DND-41 (cell line): ENCODE data around the gene DUOX2.
"Not testable (repeated sequence)": the region's sequence is repeated elsewhere in the genome, so short reads cannot be mapped to it uniquely, and the experiment has no call there.

Source experiments
- ATAC-seq: fragments of 200-7000 bp; cut with Tn5 transposase; 3 replicates; pipeline ENCODE4 v1.9.1; 2021; ENCODE audit warnings: low read depth; ENCODE audit not compliant: insufficient read depth
- DNase-seq: peaks from one replicate; pipeline ENCODE4 v3.0.0-alpha.2; 2020
- H2AFZ ChIP-seq: 2 replicates; pipeline ENCODE4 v1.6.0; 2012; ENCODE audit warnings: low read depth, low read length
- H3K27ac ChIP-seq: 2 replicates; pipeline ENCODE4 v1.5.1; 2012; ENCODE audit warnings: low read length, inconsistent platforms
- H3K27me3 ChIP-seq: fragments of 200-600 bp; sonication (generic); 2 replicates; pipeline ENCODE4 v1.6.0; 2012; ENCODE audit warnings: low read length, mild to moderate bottlenecking, inconsistent platforms; ENCODE audit not compliant: insufficient read depth, poor library complexity
- H3K36me3 ChIP-seq: 2 replicates; pipeline ENCODE4 v1.5.1; 2012; ENCODE audit warnings: low read length, inconsistent platforms; ENCODE audit not compliant: insufficient read depth
- H3K4me1 ChIP-seq: 2 replicates; pipeline ENCODE4 v1.5.1; 2012; ENCODE audit warnings: mild to moderate bottlenecking, low read length; ENCODE audit not compliant: insufficient read depth
- H3K4me2 ChIP-seq: 2 replicates; pipeline ENCODE4 v1.6.0; 2012; ENCODE audit warnings: mild to moderate bottlenecking, moderate library complexity, low read length, inconsistent platforms; ENCODE audit not compliant: insufficient read depth
- H3K4me3 ChIP-seq, 2 experiments: fragments of 200-600 bp in 1 of 2; shearing (Covaris generic) in 1 of 2; 2 replicates each; pipeline ENCODE4 v1.5.1; 2012 to 2016; ENCODE audit warnings: inconsistent platforms in 2 of 2, low read length in 2 of 2, mild to moderate bottlenecking in 2 of 2, low read depth in 1 of 2, moderate library complexity in 1 of 2
- H3K79me2 ChIP-seq: 2 replicates; pipeline ENCODE4 v1.6.0; 2012; ENCODE audit warnings: low read length, inconsistent platforms; ENCODE audit not compliant: insufficient read depth
- H3K9ac ChIP-seq: 2 replicates; pipeline ENCODE4 v1.6.0; 2012; ENCODE audit warnings: low read depth, mild to moderate bottlenecking, inconsistent platforms, low read length, moderate library complexity
- H3K9me3 ChIP-seq: 2 replicates; pipeline ENCODE4 v1.5.1; 2012; ENCODE audit warnings: low read length, moderate library complexity, mild to moderate bottlenecking, inconsistent platforms; ENCODE audit not compliant: insufficient read depth, severe bottlenecking
- H4K20me1 ChIP-seq: 2 replicates; pipeline ENCODE4 v1.6.0; 2012; ENCODE audit warnings: low read length; ENCODE audit not compliant: insufficient read depth
- EZH2 ChIP-seq: IDR thresholded peaks from 3 replicates; pipeline ENCODE4 v1.6.1; 2012; ENCODE audit warnings: borderline replicate concordance, low read depth, mild to moderate bottlenecking, moderate library complexity, low read length, inconsistent platforms; ENCODE audit not compliant: severe bottlenecking
- TF ChIP-seq, protein P1 (sequence below): IDR thresholded peaks from 2 replicates; pipeline ENCODE4 v1.5.1; 2012; ENCODE audit warnings: borderline replicate concordance, low read length, moderate library complexity, mild to moderate bottlenecking; ENCODE audit not compliant: poor library complexity, severe bottlenecking; ENCODE audit errors: extremely low read depth

DUOX2 gene

GRCh38 chr15:45084163-45084562 lies 29.8 kb downstream of the DUOX2 start:
- ATAC-seq (no peak), DNase-seq (no peak)
- Histone ChIP-seq H3K27ac (no peak overlapping the region), H3K4me3 (no peak overlapping the region), H3K9ac (no peak overlapping the region), H3K36me3 (no peaks in the 10 kb centered on the region), H3K9me3 (no peaks in the 10 kb centered on the region), H3K4me1 (no peaks in the 10 kb centered on the region), H3K79me2 (no peaks in the 10 kb centered on the region), H3K27me3 (peaks cover 2% of the 10 kb centered on the region), H3K4me2 (no peak overlapping the region), H2AFZ (no peak overlapping the region), H4K20me1 (no peaks in the 10 kb centered on the region)
- TF ChIP-seq EZH2: no peak
- TF ChIP-seq, protein P1, sequence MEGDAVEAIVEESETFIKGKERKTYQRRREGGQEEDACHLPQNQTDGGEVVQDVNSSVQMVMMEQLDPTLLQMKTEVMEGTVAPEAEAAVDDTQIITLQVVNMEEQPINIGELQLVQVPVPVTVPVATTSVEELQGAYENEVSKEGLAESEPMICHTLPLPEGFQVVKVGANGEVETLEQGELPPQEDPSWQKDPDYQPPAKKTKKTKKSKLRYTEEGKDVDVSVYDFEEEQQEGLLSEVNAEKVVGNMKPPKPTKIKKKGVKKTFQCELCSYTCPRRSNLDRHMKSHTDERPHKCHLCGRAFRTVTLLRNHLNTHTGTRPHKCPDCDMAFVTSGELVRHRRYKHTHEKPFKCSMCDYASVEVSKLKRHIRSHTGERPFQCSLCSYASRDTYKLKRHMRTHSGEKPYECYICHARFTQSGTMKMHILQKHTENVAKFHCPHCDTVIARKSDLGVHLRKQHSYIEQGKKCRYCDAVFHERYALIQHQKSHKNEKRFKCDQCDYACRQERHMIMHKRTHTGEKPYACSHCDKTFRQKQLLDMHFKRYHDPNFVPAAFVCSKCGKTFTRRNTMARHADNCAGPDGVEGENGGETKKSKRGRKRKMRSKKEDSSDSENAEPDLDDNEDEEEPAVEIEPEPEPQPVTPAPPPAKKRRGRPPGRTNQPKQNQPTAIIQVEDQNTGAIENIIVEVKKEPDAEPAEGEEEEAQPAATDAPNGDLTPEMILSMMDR: no peak

GRCh38 chr15:45083223-45083622 lies 30.7 kb downstream of the DUOX2 start:
- no peak overlapping the region for H3K9ac ChIP-seq
- TF ChIP-seq, protein P1: no peak
- no peak for TF ChIP-seq EZH2
- H3K4me2 ChIP-seq: no peak overlapping the region
- H3K36me3 ChIP-seq: no peaks in the 10 kb centered on the region
- no peaks in the 10 kb centered on the region for H3K79me2 ChIP-seq
- no peak overlapping the region for H3K27ac ChIP-seq
- H3K9me3 ChIP-seq: no peaks in the 10 kb centered on the region
- no peaks in the 10 kb centered on the region for H4K20me1 ChIP-seq
- H3K27me3 ChIP-seq: no peaks in the 10 kb centered on the region
- H3K4me1 ChIP-seq: no peaks in the 10 kb centered on the region
- H2AFZ ChIP-seq: no peak overlapping the region
- ATAC-seq (no peak), DNase-seq (no peak)
- no peak overlapping the region for H3K4me3 ChIP-seq

GRCh38 chr15:45082412-45082811 lies 31.6 kb downstream of the DUOX2 start:
- not testable (repeated sequence) for ATAC-seq, H4K20me1 ChIP-seq, H3K4me2 ChIP-seq, H3K27ac ChIP-seq, H3K27me3 ChIP-seq, H3K4me1 ChIP-seq, H3K4me3 ChIP-seq, H3K79me2 ChIP-seq, H3K36me3 ChIP-seq, DNase-seq, H3K9ac ChIP-seq, H2AFZ ChIP-seq, H3K9me3 ChIP-seq

DNA sequence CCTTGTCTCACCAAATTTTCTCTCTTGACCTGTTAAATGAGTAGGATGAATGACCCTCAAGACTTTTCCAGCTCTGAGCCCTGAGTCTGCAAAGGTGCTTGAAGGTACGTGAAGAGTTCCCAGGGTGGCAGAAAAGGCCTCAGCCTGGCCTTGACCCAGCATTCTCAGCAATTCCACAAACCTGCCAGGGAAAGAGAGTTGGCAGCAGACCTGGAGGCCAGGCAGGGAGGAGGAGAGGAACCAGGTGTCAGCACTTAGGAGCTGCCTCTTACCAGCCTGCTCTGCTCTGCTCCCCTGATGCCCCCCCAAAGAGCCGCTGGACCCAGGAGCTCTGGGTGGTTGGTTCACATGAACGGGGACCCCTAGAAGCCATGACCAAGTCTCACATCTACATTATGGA lies 33.4 kb downstream of the DUOX2 start:
- not testable (repeated sequence) for H4K20me1 ChIP-seq, H3K36me3 ChIP-seq, H3K27me3 ChIP-seq, H3K27ac ChIP-seq, ATAC-seq, H3K9ac ChIP-seq, H3K4me3 ChIP-seq, H2AFZ ChIP-seq, H3K4me2 ChIP-seq, H3K4me1 ChIP-seq, H3K79me2 ChIP-seq, DNase-seq, H3K9me3 ChIP-seq

DNA sequence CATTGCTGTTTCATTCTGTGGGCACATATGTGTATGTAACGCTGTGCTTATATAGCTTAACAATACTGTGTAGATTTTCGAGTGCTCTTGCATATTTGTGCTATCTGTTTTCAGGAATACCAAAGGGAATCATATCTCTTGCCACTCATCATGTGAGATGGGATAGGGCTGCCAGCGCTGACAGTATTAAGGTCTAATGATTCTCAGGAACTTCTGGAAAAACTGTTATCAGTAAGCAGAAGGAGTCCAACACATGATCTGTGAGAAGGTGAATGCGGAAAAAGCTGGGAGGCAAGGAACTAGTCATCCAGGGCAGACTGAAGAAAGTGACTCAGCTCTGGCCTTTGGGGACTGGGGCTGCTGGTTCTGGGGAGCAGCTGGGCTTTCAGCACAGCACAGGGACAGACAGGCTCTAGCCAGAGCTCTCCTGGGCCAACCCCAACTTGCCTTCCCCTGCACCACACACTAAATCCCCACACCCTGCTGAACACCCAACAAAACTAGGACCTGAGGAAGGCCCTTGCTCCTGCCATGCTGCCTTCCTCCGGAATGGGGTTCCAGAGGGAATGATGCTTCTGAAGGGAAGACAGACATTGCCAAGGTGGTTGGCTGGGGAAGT lies 34.2 kb downstream of the DUOX2 start:
- not testable (repeated sequence) for DNase-seq, H4K20me1 ChIP-seq, H3K4me2 ChIP-seq

DNA sequence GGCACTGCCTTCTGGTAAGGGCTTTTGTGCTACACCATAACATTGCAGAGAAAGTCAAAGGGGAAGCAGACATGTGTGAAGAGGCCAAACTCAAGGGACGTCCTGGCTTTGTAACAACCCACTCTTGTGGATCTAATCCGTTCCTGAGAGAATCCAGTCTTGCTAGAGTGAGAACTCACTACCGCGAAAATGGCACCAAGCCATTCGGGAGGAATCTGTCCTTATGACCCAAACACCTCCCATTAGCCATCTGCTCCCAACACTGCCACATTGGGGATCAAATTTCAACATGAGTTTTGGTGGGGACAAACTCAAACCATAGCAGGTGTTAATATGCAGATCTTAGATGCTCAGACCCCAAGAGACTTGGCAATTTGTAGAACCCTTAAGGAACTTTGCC lies 34.8 kb downstream of the DUOX2 start:
- not testable (repeated sequence) for H3K27me3 ChIP-seq, H4K20me1 ChIP-seq, H3K27ac ChIP-seq, H3K4me1 ChIP-seq, H3K4me2 ChIP-seq, ATAC-seq, H2AFZ ChIP-seq, H3K9ac ChIP-seq, H3K79me2 ChIP-seq, DNase-seq, H3K9me3 ChIP-seq, H3K4me3 ChIP-seq, H3K36me3 ChIP-seq

More for the DNA sequence above, 34.2 kb downstream of the DUOX2 start:
- H3K9me3 ChIP-seq, H3K4me3 ChIP-seq, H3K36me3 ChIP-seq, ATAC-seq, H3K9ac ChIP-seq, H3K27ac ChIP-seq, H3K79me2 ChIP-seq, H2AFZ ChIP-seq, H3K4me1 ChIP-seq, H3K27me3 ChIP-seq: not testable (repeated sequence)

- H3K9ac ChIP-seq, ATAC-seq, H3K36me3 ChIP-seq: not testable (repeated sequence)
These were observed 36.6 kb downstream of the DUOX2 start for GRCh38 chr15:45077391-45077790.

More at GRCh38 chr15:45077391-45077790, 36.6 kb downstream of the DUOX2 start:
- H2AFZ ChIP-seq, H4K20me1 ChIP-seq, H3K79me2 ChIP-seq, H3K4me2 ChIP-seq, H3K9me3 ChIP-seq, H3K4me1 ChIP-seq, H3K27me3 ChIP-seq, DNase-seq, H3K4me3 ChIP-seq, H3K27ac ChIP-seq: not testable (repeated sequence)
